HEK293T (cell line): ENCODE results near the gene CEMIP2.

Experiments
- FOXK2 ChIP-seq: fragments of 450-650 bp; IDR thresholded peaks from 2 replicates; pipeline ENCODE4 v1.6.1; 2016; ENCODE audit warnings: mild to moderate bottlenecking
- ZNF384 ChIP-seq: fragments of 450-650 bp; IDR thresholded peaks from 2 replicates; pipeline ENCODE4 v1.6.1; 2016

- TF ChIP-seq FOXK2: no peak
- TF ChIP-seq ZNF384: no peak
Measured at GRCh38 chr9:71734950-71735349, 33.4 kb downstream of the CEMIP2 start.
